Stimulated activated CD4-positive, alpha-beta T cell treated with anti-CD3 and anti-CD28 coated beads, Interleukin-4, amount 100 ng/mL, for 24 hours (primary cell): ENCODE results near the gene RNF5.
"Not testable (repeated sequence)": the region's sequence is repeated elsewhere in the genome, so short reads cannot be mapped to it uniquely, and the experiment has no call there.

Experiments used
- DNase-seq: peaks from one replicate; pipeline ENCODE4 v3.0.0-alpha.2; 2020

RNF5 gene, protein sequence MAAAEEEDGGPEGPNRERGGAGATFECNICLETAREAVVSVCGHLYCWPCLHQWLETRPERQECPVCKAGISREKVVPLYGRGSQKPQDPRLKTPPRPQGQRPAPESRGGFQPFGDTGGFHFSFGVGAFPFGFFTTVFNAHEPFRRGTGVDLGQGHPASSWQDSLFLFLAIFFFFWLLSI

GRCh38 chr6:32177788-32178546 is at the start of gene RNF5:
RNF5 (plus strand) TSS chr6:32178405; CDS start chr6:32178512, 107 bp downstream.
- DNase-seq, result peak; percentile 95

GRCh38 chr6:32128751-32129296 is 49.4 kb upstream of the RNF5 start:
- no peak for DNase-seq

GRCh38 chr6:32129297-32130088 is 48.7 kb upstream of the RNF5 start:
- DNase-seq, result no peak

GRCh38 chr6:32131439-32131948 is 46.7 kb upstream of the RNF5 start:
- no peak for DNase-seq

- DNase-seq, result no peak
Observed at GRCh38 chr6:32132110-32132509, 46.1 kb upstream of the RNF5 start.

DNA sequence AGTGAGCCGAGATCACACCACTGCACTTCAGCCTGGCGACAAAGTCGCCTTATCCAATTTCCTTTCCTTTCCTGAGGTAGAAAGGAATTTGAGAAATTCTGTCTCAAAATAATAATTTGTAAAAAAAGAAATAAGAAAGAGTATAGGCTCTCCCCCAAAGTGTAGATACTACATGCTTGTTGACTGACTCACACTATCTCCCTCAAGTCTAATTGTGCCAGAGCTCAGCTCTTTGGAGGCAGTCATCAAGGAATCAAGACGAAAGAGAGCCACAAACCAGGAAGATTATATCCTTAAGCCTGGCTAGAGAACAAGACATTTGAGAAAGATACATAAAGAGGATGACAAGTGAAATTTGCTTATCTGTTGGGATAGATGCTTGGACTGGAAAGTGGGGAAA is 44.4 kb upstream of the RNF5 start:
- no peak for DNase-seq

DNA sequence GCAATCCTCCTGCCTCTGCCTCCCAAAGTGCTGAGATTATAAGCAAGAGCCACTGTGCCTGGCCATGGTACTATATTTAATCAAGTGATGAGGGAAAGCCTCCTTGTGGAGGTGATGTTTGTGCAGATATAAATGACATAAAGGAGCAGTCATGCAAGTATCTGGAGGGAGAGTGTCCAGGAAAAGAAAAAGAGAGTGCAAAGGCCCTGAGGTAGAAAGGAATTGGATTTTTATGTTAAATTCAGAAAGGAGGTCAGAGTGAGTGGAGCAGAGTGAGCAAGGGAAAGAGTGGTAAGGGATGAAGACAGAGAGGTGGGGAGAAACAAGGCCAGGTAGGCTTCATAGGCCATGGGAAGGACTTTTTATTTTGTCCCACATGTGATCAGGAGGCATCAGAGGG is 40.8 kb upstream of the RNF5 start:
- DNase-seq, result no peak

- no peak for DNase-seq
Observed at GRCh38 chr6:32139590-32139989, 38.6 kb upstream of the RNF5 start.

DNA sequence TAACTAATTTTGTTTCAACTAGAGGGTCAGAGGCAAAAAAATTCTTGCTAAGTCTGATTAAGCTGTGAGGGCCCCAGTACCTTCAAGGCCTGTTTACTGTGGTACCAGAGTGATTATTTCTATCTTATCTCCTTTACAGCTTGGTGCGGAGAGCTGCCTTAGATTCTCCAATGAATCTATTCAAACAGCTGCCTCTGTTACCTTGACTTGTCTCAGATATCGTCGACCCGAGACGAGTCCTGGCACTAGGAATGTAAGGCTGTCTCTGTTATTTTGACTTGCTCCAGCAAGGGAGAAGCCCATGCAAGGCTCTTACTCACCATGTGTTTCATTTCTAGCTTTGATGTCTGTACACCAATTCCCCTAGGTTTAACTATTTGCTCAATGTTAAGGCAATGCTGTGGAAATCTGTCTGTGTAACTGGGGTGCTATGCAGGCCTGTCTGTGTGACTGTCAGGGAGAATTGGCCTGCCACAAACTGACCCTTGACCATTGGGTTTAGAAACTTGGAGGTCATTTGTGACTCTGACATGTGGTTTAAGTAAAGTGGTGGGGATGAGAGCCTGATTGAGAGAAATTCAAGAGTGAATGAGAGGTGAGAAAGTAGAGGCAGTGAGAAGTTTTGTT is 37.7 kb upstream of the RNF5 start:
- no peak for DNase-seq

- DNase-seq, result not testable (repeated sequence)
Observed at GRCh38 chr6:32144238-32144637, 34.0 kb upstream of the RNF5 start.

DNA sequence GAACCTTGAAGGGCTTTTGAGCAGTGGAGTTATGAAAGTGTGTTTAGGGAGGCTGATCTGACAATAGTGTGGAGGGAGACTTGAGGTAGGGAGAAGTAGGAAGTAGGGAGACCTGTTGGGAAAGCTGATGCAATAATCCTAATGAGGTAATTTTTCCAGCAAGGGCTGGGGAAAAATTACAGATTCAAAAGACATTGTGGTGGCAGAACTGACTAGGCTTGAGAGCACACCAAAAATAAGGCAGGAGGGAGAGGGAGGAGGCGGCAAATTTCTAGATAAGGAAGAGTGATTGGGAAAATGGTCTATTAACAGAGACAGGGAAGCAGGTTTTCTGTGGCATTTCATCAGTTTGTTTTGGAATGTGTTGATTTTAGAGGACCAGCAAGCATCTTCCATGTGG is 31.9 kb upstream of the RNF5 start:
- DNase-seq, result no peak

DNA sequence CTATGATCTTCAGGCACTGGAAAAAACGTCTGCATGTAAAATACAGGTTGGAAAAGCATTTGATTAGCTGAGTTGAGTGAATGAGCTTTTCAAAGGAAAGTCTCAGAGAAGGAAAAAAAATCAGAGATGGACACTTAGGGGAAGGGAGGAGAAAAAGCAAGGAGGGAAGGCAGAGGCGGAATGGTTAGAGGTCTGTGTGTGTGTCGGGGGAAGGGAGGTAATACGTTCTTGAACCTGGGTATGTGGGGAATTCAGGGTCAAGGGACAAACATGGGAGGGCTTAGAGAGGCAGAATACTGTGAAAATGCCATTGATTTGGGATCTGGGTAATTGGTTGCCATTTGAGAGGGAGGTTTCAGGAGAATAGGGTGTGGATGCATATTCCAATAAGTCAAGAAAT is 31.5 kb upstream of the RNF5 start:
- no peak for DNase-seq

GRCh38 chr6:32147401-32148132 is 30.6 kb upstream of the RNF5 start:
- no peak for DNase-seq

- DNase-seq, result peak; percentile 70
Observed at GRCh38 chr6:32148289-32149091, 29.7 kb upstream of the RNF5 start.

DNA sequence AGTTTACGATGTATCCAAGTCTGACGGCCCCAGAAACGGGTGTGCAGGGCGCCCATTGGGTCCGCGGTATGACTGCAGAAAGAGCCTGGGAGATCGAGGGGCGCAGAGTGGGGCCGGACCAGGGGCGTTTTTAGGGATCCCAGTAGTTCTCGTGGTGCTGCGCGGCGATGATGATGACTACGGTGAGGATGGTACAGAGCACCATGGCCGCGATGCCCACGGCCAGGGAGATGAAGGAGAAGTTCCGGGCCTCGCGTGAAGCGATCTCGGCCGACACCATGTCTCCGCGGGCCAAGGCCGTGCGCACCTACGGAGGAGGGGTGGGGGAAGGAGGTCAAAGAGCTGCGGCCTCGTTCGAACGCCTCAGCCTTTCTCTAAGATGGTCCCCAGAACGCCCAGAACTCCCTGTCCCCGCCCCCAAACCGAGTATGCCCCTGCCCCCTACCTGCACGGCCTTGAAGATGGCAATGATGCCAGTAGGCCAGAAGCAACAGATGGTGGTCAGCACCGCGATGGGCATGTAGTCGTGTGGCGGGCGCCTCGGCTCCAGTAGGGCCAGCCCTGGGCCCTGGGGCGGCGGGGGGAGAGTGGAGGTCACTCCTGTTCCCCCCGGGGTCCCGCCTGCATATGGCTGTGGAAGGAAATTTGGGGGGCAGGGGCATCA is 29.0 kb upstream of the RNF5 start:
- no peak for DNase-seq

DNA sequence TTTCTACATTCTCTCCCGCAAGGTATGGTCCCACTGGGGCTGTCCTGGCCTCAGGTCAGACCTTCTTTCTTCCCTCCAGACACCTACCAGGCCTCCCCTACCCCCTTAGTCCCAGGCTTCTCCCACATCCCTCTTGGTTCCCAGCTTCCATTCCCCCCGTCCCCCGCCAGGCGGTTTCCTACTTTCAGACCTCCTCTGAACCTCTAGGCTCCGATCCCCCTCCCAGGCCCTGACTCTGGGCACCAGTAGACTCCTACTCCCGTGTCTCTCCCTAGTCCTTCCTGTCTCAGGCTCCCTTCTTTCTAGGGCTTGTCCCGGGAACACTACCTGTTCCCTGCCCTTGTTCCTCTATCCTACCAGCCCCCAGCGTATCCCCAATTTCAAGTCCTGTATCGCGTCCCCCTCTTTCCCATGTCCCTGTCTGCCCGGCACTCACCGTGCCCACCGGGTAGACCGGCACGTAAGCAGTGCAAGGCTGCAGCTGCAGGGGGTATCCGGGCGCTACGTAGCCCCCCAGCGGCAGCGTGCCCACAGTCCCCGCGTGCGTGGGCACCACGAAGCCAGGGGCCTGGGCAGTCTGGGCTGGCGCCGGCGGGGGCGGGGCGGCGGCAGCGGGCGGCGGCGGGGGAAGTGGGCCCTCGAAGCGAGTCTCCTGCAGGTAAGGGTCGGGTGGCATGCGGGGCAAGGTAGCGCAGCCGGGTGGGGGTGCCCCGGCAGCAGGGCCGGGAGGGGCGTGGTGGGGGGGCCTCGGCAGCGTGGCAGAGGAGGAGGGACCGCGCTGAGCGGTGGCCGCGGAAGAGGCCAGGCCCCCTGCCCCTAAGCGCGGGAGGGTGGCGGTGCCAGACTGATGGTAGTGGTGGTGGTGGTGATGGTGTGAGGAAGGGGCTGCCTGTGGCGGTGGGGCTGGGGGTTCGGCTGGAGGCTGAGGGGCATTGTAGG is 28.0 kb upstream of the RNF5 start:
- no peak for DNase-seq

DNA sequence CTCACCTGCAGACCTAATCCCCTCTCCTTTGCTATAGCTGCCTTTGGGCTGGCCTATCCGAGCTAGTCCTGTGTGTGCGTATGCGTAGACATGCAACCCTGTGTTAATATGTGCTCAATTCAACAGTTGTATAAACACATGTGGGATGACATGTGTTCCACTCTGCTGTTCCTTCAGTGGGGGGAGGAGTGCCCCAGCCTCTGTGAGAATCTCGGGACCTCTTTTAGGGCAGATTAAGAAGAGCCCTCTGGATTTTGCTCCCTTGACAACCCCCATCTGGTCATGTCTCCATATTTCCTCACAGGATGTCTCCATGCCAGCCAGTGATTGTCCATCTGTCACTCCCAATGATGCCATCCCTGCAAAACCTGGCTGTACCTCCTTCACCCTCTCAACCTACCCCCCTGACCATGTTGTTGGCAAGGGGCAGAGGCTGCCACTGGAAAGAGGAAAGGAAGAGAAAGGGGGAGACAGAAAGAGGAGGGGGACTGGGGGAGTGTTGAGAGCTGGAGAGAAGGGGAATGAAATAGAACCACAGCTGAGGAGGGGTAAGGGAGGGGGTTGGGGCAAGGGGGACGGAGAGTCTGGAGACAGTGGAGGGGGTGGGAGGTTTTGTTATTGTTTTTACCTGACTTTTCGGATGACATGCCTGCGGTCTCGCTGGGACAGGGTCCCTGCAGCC is 26.9 kb upstream of the RNF5 start:
- no peak for DNase-seq

- no peak for DNase-seq
Observed at GRCh38 chr6:32151863-32152768, 26.1 kb upstream of the RNF5 start, which contains the start of gene PRRT1. PRRT1 (minus strand) TSS chr6:32151939; CDS start chr6:32151827, 112 bp downstream.
